Activated T-cell treated with anti-CD3 and anti-CD28 coated beads, Interleukin-2, amount 50 U/mL, for 1 hour (primary cell): ENCODE measurements around the gene EIF4EBP2.

Experiments used
- DNase-seq: peaks from one replicate; pipeline ENCODE4 v3.0.0-alpha.2; 2020

Gene EIF4EBP2

GRCh38 chr10:70462349-70462984 is 58.5 kb downstream of the EIF4EBP2 start:
- DNase-seq, result no peak

GRCh38 chr10:70465278-70465677 is 61.3 kb downstream of the EIF4EBP2 start:
- DNase-seq, result no peak

- DNase-seq, result no peak
These were observed 61.9 kb downstream of the EIF4EBP2 start for GRCh38 chr10:70465832-70466231.

- no peak for DNase-seq
These were observed 63.0 kb downstream of the EIF4EBP2 start for GRCh38 chr10:70466951-70467350.

GRCh38 chr10:70472799-70473454 is 69.0 kb downstream of the EIF4EBP2 start:
- no peak for DNase-seq

GRCh38 chr10:70474780-70475179 is 70.8 kb downstream of the EIF4EBP2 start:
- no peak for DNase-seq

GRCh38 chr10:70475661-70476060 is 71.7 kb downstream of the EIF4EBP2 start:
- DNase-seq, result no peak

GRCh38 chr10:70476249-70477035 is 72.5 kb downstream of the EIF4EBP2 start:
- no peak for DNase-seq

GRCh38 chr10:70477661-70478162 is 73.8 kb downstream of the EIF4EBP2 start:
- DNase-seq, result peak; percentile 75
